OCI-LY3 (cell line): ENCODE measurements around the gene CNGA1.

Source experiments
- H2AFZ ChIP-seq: fragments of 200-600, 300-600 bp; shearing (Covaris generic); 2 replicates; pipeline ENCODE4 v1.6.0; 2014; ENCODE audit warnings: antibody characterized with exemption, low read depth, low read length
- H3K27ac ChIP-seq: fragments of 200-600, 300-600 bp; sonication (generic); 2 replicates; pipeline ENCODE4 v1.5.1; 2014; ENCODE audit warnings: mild to moderate bottlenecking, low read length, moderate library complexity, mixed read lengths
- H3K27me3 ChIP-seq: fragments of 200-600, 300-600 bp; sonication (generic); 2 replicates; pipeline ENCODE4 v1.6.1; 2014; ENCODE audit warnings: low read depth, low read length, mixed read lengths
- H3K36me3 ChIP-seq: fragments of 200-600, 300-600 bp; sonication (generic); replicated peaks from 2 replicates; pipeline ENCODE3; 2014; ENCODE audit warnings: low read depth, low read length, mixed read lengths
- H3K4me1 ChIP-seq: fragments of 300-600, 200-600 bp; sonication (generic); 2 replicates; pipeline ENCODE4 v1.6.1; 2014; ENCODE audit warnings: low read length, mixed read lengths
- H3K4me2 ChIP-seq: fragments of 200-600, 300-600 bp; sonication (generic); 2 replicates; pipeline ENCODE4 v1.6.1; 2014; ENCODE audit warnings: low read length, mixed read lengths
- H3K4me3 ChIP-seq: fragments of 300-600, 200-600 bp; sonication (generic); 2 replicates; pipeline ENCODE4 v1.5.1; 2014; ENCODE audit warnings: antibody characterized with exemption, mild to moderate bottlenecking, low read length, moderate library complexity
- H3K79me2 ChIP-seq: fragments of 300-600, 200-600 bp; shearing (Covaris generic); 2 replicates; pipeline ENCODE4 v1.6.1; 2014; ENCODE audit warnings: mild to moderate bottlenecking, low read length, mixed read lengths
- H3K9ac ChIP-seq: fragments of 300-600, 200-600 bp; shearing (Covaris generic); 2 replicates; pipeline ENCODE4 v1.6.0; 2014; ENCODE audit warnings: mild to moderate bottlenecking, low read length, moderate library complexity
- H3K9me3 ChIP-seq: fragments of 200-600, 300-600 bp; shearing (Covaris generic); 2 replicates; pipeline ENCODE4 v1.6.1; 2014; ENCODE audit warnings: low read length, mixed read lengths; ENCODE audit not compliant: insufficient read depth
- H4K20me1 ChIP-seq: fragments of 200-600, 300-600 bp; sonication (generic); 2 replicates; pipeline ENCODE4 v1.6.1; 2016; ENCODE audit warnings: low read length, mixed read lengths; ENCODE audit not compliant: insufficient read depth
- CTCF ChIP-seq: fragments of 200-600, 300-600 bp; sonication (generic); IDR thresholded peaks from 2 replicates; pipeline ENCODE4 v1.5.1; 2014; ENCODE audit warnings: antibody characterized with exemption, low read length, low read depth
- EZH2phosphoT487 ChIP-seq: fragments of 200-600 bp; shearing (Covaris generic); IDR thresholded peaks from 2 replicates; pipeline ENCODE4 v1.6.1; 2018; ENCODE audit warnings: antibody characterized with exemption, mixed run types, low read depth

The CNGA1 gene

GRCh38 chr4:47942081-47942819 is 74.2 kb downstream of the CNGA1 start:
- Histone ChIP-seq H3K4me2 (no peak overlapping the region), H4K20me1 (no peaks in the 10 kb centered on the region), H3K4me1 (no peaks in the 10 kb centered on the region), H2AFZ (no peak overlapping the region), H3K27me3 (no peaks in the 10 kb centered on the region), H3K79me2 (no peaks in the 10 kb centered on the region), H3K9ac (no peak overlapping the region), H3K27ac (no peak overlapping the region), H3K9me3 (no peaks in the 10 kb centered on the region), H3K36me3 (no peaks in the 10 kb centered on the region), H3K4me3 (no peak overlapping the region)
- no peak for TF ChIP-seq CTCF
- no peak for TF ChIP-seq EZH2phosphoT487

GRCh38 chr4:47939456-47939855 is 77.0 kb downstream of the CNGA1 start:
- H2AFZ ChIP-seq = no peak overlapping the region
- TF ChIP-seq CTCF = no peak
- no peak for TF ChIP-seq EZH2phosphoT487
- no peaks in the 10 kb centered on the region for H3K27me3 ChIP-seq
- H3K9me3 ChIP-seq = no peaks in the 10 kb centered on the region
- no peak overlapping the region for H3K27ac ChIP-seq
- no peaks in the 10 kb centered on the region for H3K4me1 ChIP-seq
- no peak overlapping the region for H3K4me2 ChIP-seq
- no peak overlapping the region for H3K4me3 ChIP-seq
- no peak overlapping the region for H3K9ac ChIP-seq
- no peaks in the 10 kb centered on the region for H3K36me3 ChIP-seq
- H4K20me1 ChIP-seq = no peaks in the 10 kb centered on the region
- H3K79me2 ChIP-seq = no peaks in the 10 kb centered on the region

- peaks cover 4% of the 10 kb centered on the region; the same call in 1 of the 2 replicates for H3K4me1 ChIP-seq
- H3K36me3 ChIP-seq = no peaks in the 10 kb centered on the region
- no peak overlapping the region for H3K4me2 ChIP-seq
- H3K27me3 ChIP-seq = no peaks in the 10 kb centered on the region
- H3K9ac ChIP-seq = no peak overlapping the region
- no peak overlapping the region for H2AFZ ChIP-seq
- no peaks in the 10 kb centered on the region for H4K20me1 ChIP-seq
- TF ChIP-seq EZH2phosphoT487 (no peak), CTCF (no peak)
- H3K79me2 ChIP-seq = no peaks in the 10 kb centered on the region
- H3K9me3 ChIP-seq = no peaks in the 10 kb centered on the region; the same call in 1 of the 2 replicates
- no peak overlapping the region for H3K4me3 ChIP-seq
- H3K27ac ChIP-seq = no peak overlapping the region
Measured at GRCh38 chr4:47936336-47936735, 80.1 kb downstream of the CNGA1 start.

- Histone ChIP-seq H3K9me3 (no peaks in the 10 kb centered on the region; the same call in 1 of the 2 replicates), H4K20me1 (no peaks in the 10 kb centered on the region), H3K4me2 (no peak overlapping the region), H3K9ac (no peak overlapping the region), H3K27me3 (no peaks in the 10 kb centered on the region), H3K27ac (no peak overlapping the region), H3K79me2 (no peaks in the 10 kb centered on the region), H3K4me3 (no peak overlapping the region), H2AFZ (no peak overlapping the region), H3K36me3 (no peaks in the 10 kb centered on the region), H3K4me1 (peaks cover 15% of the 10 kb centered on the region)
- no peak for TF ChIP-seq EZH2phosphoT487
- TF ChIP-seq CTCF = peak; percentile 74
Measured at GRCh38 chr4:47933840-47934239, 82.6 kb downstream of the CNGA1 start.
